Keratinocyte (primary cell): Measurements from ENCODE around the gene PRKCA. TPM values are rescaled to one million over a fixed set of nuclear protein-coding genes. Genes with fewer than 3 reads are reported as not detected.

ENCODE experiments used
- DNase-seq: peaks from one replicate; pipeline ENCODE4 v3.0.0-alpha.2; 2011; ENCODE audit warnings: low read depth, missing footprints, low spot score
- FAIRE-seq: peaks from 2 replicates; lab custom pipeline; 2011; peaks lifted over from hg19 to GRCh38; lab: Jason Lieb, UNC
- H2AFZ ChIP-seq: 2 replicates; pipeline ENCODE4 v1.6.0; 2012; ENCODE audit warnings: low read length, control low read depth, inconsistent platforms; ENCODE audit not compliant: control insufficient read depth
- H3K27ac ChIP-seq: 2 replicates; pipeline ENCODE4 v1.5.1; 2011; ENCODE audit warnings: low read length; ENCODE audit not compliant: control insufficient read depth, insufficient read depth
- H3K27me3 ChIP-seq: 3 replicates; pipeline ENCODE4 v1.6.0; 2011; ENCODE audit warnings: low read length; ENCODE audit not compliant: control insufficient read depth, insufficient read depth; ENCODE audit errors: extremely low read depth
- H3K36me3 ChIP-seq, 2 experiments: 2 replicates in 1 of 2; 3 replicates in 1 of 2; pipeline ENCODE4 v1.5.1; 2011; ENCODE audit warnings: low read length in 2 of 2, mild to moderate bottlenecking in 1 of 2; ENCODE audit not compliant: control insufficient read depth in 2 of 2, insufficient read depth in 2 of 2; ENCODE audit errors: extremely low read depth in 1 of 2
- H3K4me1 ChIP-seq: 3 replicates; pipeline ENCODE4 v1.5.1; 2011; ENCODE audit warnings: low read length; ENCODE audit not compliant: control insufficient read depth, insufficient read depth; ENCODE audit errors: extremely low read depth
- H3K4me2 ChIP-seq: 3 replicates; pipeline ENCODE4 v1.6.0; 2011; ENCODE audit warnings: low read depth, low read length; ENCODE audit not compliant: control insufficient read depth, insufficient read depth; ENCODE audit errors: extremely low read depth
- H3K4me3 ChIP-seq, 3 experiments: fragments of 200-600 bp in 1 of 3; sonication (generic) in 1 of 3; 2 replicates in 2 of 3; 3 replicates in 1 of 3; pipeline ENCODE4 v1.5.1; 2011 to 2016; ENCODE audit warnings: low read length in 3 of 3, mild to moderate bottlenecking in 3 of 3, control low read depth in 2 of 3, inconsistent platforms in 1 of 3, low read depth in 1 of 3, mixed read lengths in 1 of 3, mixed run types in 1 of 3, moderate library complexity in 1 of 3; ENCODE audit not compliant: control insufficient read depth in 2 of 3, insufficient read depth in 2 of 3; ENCODE audit errors: extremely low read depth in 1 of 3
- H3K79me2 ChIP-seq: 2 replicates; pipeline ENCODE4 v1.6.0; 2012; ENCODE audit warnings: low read length; ENCODE audit not compliant: control insufficient read depth, insufficient read depth
- H3K9ac ChIP-seq: 3 replicates; pipeline ENCODE4 v1.6.0; 2011; ENCODE audit warnings: low read length; ENCODE audit not compliant: control insufficient read depth, insufficient read depth; ENCODE audit errors: extremely low read depth
- H3K9me1 ChIP-seq: 3 replicates; pipeline ENCODE4 v1.6.0; 2011; ENCODE audit warnings: low read length; ENCODE audit not compliant: control insufficient read depth, insufficient read depth; ENCODE audit errors: extremely low read depth
- H3K9me3 ChIP-seq: 2 replicates; pipeline ENCODE4 v1.5.1; 2012; ENCODE audit warnings: low read depth, low read length; ENCODE audit not compliant: control insufficient read depth
- H4K20me1 ChIP-seq: 3 replicates; pipeline ENCODE4 v1.6.0; 2011; ENCODE audit warnings: low read length; ENCODE audit not compliant: control insufficient read depth, insufficient read depth; ENCODE audit errors: extremely low read depth
- EZH2 ChIP-seq: IDR thresholded peaks from one replicate; pipeline ENCODE4 v1.6.1; 2012; ENCODE audit warnings: inconsistent platforms, mild to moderate bottlenecking, low read length, moderate library complexity
- dilution Hi-C: fragments of 300-500 bp; cut with MboI; formaldehyde crosslinking; loops from one replicate; pipeline ENCODE4 v1.7.0; 2020; ENCODE audit warnings: low sequenced_read_pairs; ENCODE audit not compliant: extremely low pct_ligation_motif_present
- polyA plus RNA-seq, 5 experiments: library from polyadenylated mRNA; depleted of rRNA in 3 of 5; stranded (reverse) in 3 of 5; stranded (forward) in 1 of 5; unstranded in 1 of 5; fragments of >200 nt; gene quantifications; 1 replicate in 1 of 5; 2 replicates in 3 of 5; 3 replicates in 1 of 5; pipeline versions ENCODE4 v1.2.1 to v1.2.3, GENCODE V29; 2011 to 2012; ENCODE audit warnings: missing spikeins in 2 of 5, low read depth in 1 of 5, low replicate concordance in 1 of 5
- TF ChIP-seq, protein P1 (sequence below), 3 experiments: IDR thresholded peaks in 1 of 3; conservative IDR thresholded peaks in 1 of 3; optimal IDR thresholded peaks in 1 of 3; 2 replicates in 2 of 3; 3 replicates in 1 of 3; pipeline versions ENCODE3 to v1.5.1; 2011; ENCODE audit warnings: low read length in 3 of 3, mild to moderate bottlenecking in 3 of 3, moderate library complexity in 2 of 3, control low read depth in 1 of 3, inconsistent platforms in 1 of 3; ENCODE audit not compliant: insufficient read depth in 2 of 3; ENCODE audit errors: extremely low read depth in 1 of 3

Gene PRKCA
- polyA plus RNA-seq, 1 donor (not counting 4 experiments of a cell fraction or from before 2014, with no cell fraction given), result 3.6 TPM

DNA sequence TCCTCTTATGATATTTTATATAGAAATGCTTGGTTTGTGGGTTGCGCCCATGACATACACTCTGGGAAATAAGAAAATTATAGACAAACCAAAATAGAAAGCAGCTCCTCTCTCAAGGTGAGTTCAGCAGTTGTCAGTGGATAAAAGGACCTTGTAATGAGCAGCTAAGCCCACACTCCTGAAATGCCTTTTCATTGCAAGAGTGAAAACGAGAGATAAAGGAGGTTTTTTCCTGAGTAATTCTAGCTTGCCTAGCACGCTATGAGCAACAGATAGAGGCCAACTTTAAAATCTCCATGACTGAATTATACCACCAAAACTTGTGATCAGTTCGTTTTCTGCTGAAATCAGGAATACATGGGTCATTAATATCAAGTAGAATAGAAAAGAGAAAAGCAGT is 270.7 kb downstream of the PRKCA start:
- Histone ChIP-seq H3K9ac (no peak overlapping the region), H3K4me1 (peaks cover under 1% of the 10 kb centered on the region), H3K4me3 (no peak overlapping the region), H3K9me1 (no peaks in the 10 kb centered on the region), H3K36me3 (no peaks in the 10 kb centered on the region), H3K4me2 (no peak overlapping the region), H3K79me2 (no peaks in the 10 kb centered on the region), H4K20me1 (no peaks in the 10 kb centered on the region), H3K9me3 (no peaks in the 10 kb centered on the region), H3K27ac (no peak overlapping the region), H3K27me3 (no peaks in the 10 kb centered on the region), H2AFZ (no peak overlapping the region)
- dilution Hi-C loops, result no loop called here
- no peak for TF ChIP-seq EZH2
- TF ChIP-seq, protein P1, sequence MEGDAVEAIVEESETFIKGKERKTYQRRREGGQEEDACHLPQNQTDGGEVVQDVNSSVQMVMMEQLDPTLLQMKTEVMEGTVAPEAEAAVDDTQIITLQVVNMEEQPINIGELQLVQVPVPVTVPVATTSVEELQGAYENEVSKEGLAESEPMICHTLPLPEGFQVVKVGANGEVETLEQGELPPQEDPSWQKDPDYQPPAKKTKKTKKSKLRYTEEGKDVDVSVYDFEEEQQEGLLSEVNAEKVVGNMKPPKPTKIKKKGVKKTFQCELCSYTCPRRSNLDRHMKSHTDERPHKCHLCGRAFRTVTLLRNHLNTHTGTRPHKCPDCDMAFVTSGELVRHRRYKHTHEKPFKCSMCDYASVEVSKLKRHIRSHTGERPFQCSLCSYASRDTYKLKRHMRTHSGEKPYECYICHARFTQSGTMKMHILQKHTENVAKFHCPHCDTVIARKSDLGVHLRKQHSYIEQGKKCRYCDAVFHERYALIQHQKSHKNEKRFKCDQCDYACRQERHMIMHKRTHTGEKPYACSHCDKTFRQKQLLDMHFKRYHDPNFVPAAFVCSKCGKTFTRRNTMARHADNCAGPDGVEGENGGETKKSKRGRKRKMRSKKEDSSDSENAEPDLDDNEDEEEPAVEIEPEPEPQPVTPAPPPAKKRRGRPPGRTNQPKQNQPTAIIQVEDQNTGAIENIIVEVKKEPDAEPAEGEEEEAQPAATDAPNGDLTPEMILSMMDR (optimal IDR thresholded peaks at IDR 0.05 in 1 of 3, IDR thresholded peaks at IDR 0.05 in 1 of 3, conservative IDR thresholded peaks at IDR 0.05 in 1 of 3; ENCODE audit: extremely low read depth in 1 of 3, insufficient read depth in 2 of 3, low read length in 3 of 3), result no peak
- DNase-seq (no peak), FAIRE-seq (no peak)

DNA sequence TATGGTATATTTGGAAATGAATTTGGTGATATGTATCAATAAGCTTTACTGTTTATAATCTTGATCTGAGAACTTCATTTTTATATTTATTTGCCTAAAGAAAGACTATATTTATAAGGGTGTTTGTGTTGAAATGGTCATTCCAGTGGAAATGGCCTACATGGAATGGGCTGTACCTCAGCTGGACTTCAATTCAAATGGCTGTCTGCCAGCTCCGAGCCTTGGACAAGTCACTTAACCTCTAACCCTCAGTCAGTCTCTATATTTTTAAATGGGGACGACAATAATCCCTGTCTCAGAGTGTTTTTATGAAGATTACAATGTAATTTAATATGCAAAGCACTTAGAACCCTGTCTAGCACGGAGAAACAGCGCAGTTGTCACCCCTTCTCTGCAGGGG is 271.7 kb downstream of the PRKCA start:
- no peak for DNase-seq

More for the DNA sequence above, 271.7 kb downstream of the PRKCA start:
- Histone ChIP-seq H3K9me3 (no peaks in the 10 kb centered on the region), H3K27me3 (no peaks in the 10 kb centered on the region), H3K9ac (no peak overlapping the region), H3K9me1 (no peaks in the 10 kb centered on the region), H3K4me2 (no peak overlapping the region), H2AFZ (no peak overlapping the region), H3K36me3 (no peaks in the 10 kb centered on the region), H3K4me1 (no peaks in the 10 kb centered on the region), H3K27ac (no peak overlapping the region), H3K4me3 (no peak overlapping the region), H3K79me2 (no peaks in the 10 kb centered on the region), H4K20me1 (no peaks in the 10 kb centered on the region)
- FAIRE-seq, result no peak
- dilution Hi-C loops, result no loop called here
- TF ChIP-seq, protein P1 (optimal IDR thresholded peaks at IDR 0.05 in 1 of 3, IDR thresholded peaks at IDR 0.05 in 1 of 3, conservative IDR thresholded peaks at IDR 0.05 in 1 of 3; ENCODE audit: extremely low read depth in 1 of 3, insufficient read depth in 2 of 3, low read length in 3 of 3), result no peak
- TF ChIP-seq EZH2, result no peak
